DND-41 (cell line): ENCODE results near the gene ZDBF2.

Experiments
- ATAC-seq: fragments of 200-7000 bp; cut with Tn5 transposase; 3 replicates; pipeline ENCODE4 v1.9.1; 2021; ENCODE audit warnings: low read depth; ENCODE audit not compliant: insufficient read depth
- DNase-seq: peaks from one replicate; pipeline ENCODE4 v3.0.0-alpha.2; 2020
- H2AFZ ChIP-seq: 2 replicates; pipeline ENCODE4 v1.6.0; 2012; ENCODE audit warnings: low read depth, low read length
- H3K27ac ChIP-seq: 2 replicates; pipeline ENCODE4 v1.5.1; 2012; ENCODE audit warnings: low read length, inconsistent platforms
- H3K27me3 ChIP-seq: fragments of 200-600 bp; sonication (generic); 2 replicates; pipeline ENCODE4 v1.6.0; 2012; ENCODE audit warnings: low read length, mild to moderate bottlenecking, inconsistent platforms; ENCODE audit not compliant: insufficient read depth, poor library complexity
- H3K36me3 ChIP-seq: 2 replicates; pipeline ENCODE4 v1.5.1; 2012; ENCODE audit warnings: low read length, inconsistent platforms; ENCODE audit not compliant: insufficient read depth
- H3K4me1 ChIP-seq: 2 replicates; pipeline ENCODE4 v1.5.1; 2012; ENCODE audit warnings: mild to moderate bottlenecking, low read length; ENCODE audit not compliant: insufficient read depth
- H3K4me2 ChIP-seq: 2 replicates; pipeline ENCODE4 v1.6.0; 2012; ENCODE audit warnings: mild to moderate bottlenecking, moderate library complexity, low read length, inconsistent platforms; ENCODE audit not compliant: insufficient read depth
- H3K4me3 ChIP-seq, 2 experiments: fragments of 200-600 bp in 1 of 2; shearing (Covaris generic) in 1 of 2; 2 replicates each; pipeline ENCODE4 v1.5.1; 2012 to 2016; ENCODE audit warnings: inconsistent platforms in 2 of 2, low read length in 2 of 2, mild to moderate bottlenecking in 2 of 2, low read depth in 1 of 2, moderate library complexity in 1 of 2
- H3K79me2 ChIP-seq: 2 replicates; pipeline ENCODE4 v1.6.0; 2012; ENCODE audit warnings: low read length, inconsistent platforms; ENCODE audit not compliant: insufficient read depth
- H3K9ac ChIP-seq: 2 replicates; pipeline ENCODE4 v1.6.0; 2012; ENCODE audit warnings: low read depth, mild to moderate bottlenecking, inconsistent platforms, low read length, moderate library complexity
- H3K9me3 ChIP-seq: 2 replicates; pipeline ENCODE4 v1.5.1; 2012; ENCODE audit warnings: low read length, moderate library complexity, mild to moderate bottlenecking, inconsistent platforms; ENCODE audit not compliant: insufficient read depth, severe bottlenecking
- H4K20me1 ChIP-seq: 2 replicates; pipeline ENCODE4 v1.6.0; 2012; ENCODE audit warnings: low read length; ENCODE audit not compliant: insufficient read depth
- EZH2 ChIP-seq: IDR thresholded peaks from 3 replicates; pipeline ENCODE4 v1.6.1; 2012; ENCODE audit warnings: borderline replicate concordance, low read depth, mild to moderate bottlenecking, moderate library complexity, low read length, inconsistent platforms; ENCODE audit not compliant: severe bottlenecking
- TF ChIP-seq, protein P1 (sequence below): IDR thresholded peaks from 2 replicates; pipeline ENCODE4 v1.5.1; 2012; ENCODE audit warnings: borderline replicate concordance, low read length, moderate library complexity, mild to moderate bottlenecking; ENCODE audit not compliant: poor library complexity, severe bottlenecking; ENCODE audit errors: extremely low read depth

Gene ZDBF2

DNA sequence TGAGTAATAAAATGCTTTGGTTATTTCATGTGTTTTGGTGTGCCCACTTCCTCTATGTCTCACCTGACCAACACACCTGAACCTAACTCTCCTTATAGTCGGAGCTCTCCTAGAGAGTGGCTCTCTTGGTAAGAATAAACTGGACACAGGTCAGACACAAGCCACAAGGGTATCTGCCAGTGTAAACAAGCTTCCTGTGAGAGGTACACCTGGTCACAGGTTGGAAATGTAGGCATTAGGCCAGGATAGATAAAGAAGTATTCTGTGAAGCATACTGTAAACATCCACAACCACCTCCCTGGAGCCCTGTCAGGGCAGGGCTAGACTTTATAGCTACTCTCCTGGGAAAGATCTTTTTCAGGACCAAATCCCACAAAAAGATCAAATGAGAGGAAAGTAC lies 69.4 kb downstream of the ZDBF2 start:
- no peak for DNase-seq

DNA sequence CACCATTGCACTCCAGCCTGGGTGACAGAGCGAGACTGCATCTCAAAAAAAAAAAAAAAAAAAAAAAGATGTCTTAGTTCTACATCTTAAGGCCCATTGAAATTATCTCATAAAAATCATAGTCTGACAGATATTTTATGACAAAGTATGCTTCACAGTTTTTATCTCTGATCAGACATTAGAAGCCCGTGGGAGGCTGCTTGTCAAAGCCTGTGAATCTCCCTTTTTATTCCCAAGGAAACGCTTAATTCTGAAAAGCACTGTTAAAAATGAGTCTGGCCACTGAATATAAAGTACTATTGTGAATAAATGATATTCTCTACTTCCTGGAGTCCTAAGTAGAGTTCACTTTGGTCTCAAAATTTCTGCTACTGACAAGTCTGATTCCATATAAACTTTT lies 71.1 kb downstream of the ZDBF2 start:
- TF ChIP-seq EZH2, result no peak
- TF ChIP-seq, protein P1, sequence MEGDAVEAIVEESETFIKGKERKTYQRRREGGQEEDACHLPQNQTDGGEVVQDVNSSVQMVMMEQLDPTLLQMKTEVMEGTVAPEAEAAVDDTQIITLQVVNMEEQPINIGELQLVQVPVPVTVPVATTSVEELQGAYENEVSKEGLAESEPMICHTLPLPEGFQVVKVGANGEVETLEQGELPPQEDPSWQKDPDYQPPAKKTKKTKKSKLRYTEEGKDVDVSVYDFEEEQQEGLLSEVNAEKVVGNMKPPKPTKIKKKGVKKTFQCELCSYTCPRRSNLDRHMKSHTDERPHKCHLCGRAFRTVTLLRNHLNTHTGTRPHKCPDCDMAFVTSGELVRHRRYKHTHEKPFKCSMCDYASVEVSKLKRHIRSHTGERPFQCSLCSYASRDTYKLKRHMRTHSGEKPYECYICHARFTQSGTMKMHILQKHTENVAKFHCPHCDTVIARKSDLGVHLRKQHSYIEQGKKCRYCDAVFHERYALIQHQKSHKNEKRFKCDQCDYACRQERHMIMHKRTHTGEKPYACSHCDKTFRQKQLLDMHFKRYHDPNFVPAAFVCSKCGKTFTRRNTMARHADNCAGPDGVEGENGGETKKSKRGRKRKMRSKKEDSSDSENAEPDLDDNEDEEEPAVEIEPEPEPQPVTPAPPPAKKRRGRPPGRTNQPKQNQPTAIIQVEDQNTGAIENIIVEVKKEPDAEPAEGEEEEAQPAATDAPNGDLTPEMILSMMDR, result no peak
- no peak overlapping the region for H3K27ac ChIP-seq
- no peak for ATAC-seq

More for the DNA sequence above, 69.4 kb downstream of the ZDBF2 start:
- TF ChIP-seq, protein P1, result no peak
- no peak for TF ChIP-seq EZH2
- H3K79me2 ChIP-seq, result no peaks in the 10 kb centered on the region
- H3K4me3 ChIP-seq, result no peak overlapping the region
- H3K4me1 ChIP-seq, result no peaks in the 10 kb centered on the region
- H3K36me3 ChIP-seq, result no peaks in the 10 kb centered on the region
- no peaks in the 10 kb centered on the region for H4K20me1 ChIP-seq
- no peak overlapping the region for H3K27ac ChIP-seq
- no peak overlapping the region for H3K4me2 ChIP-seq
- H2AFZ ChIP-seq, result no peak overlapping the region
- peaks cover 3% of the 10 kb centered on the region for H3K9me3 ChIP-seq
- H3K9ac ChIP-seq, result no peak overlapping the region
- H3K27me3 ChIP-seq, result no peaks in the 10 kb centered on the region
- no peak for ATAC-seq

DNA sequence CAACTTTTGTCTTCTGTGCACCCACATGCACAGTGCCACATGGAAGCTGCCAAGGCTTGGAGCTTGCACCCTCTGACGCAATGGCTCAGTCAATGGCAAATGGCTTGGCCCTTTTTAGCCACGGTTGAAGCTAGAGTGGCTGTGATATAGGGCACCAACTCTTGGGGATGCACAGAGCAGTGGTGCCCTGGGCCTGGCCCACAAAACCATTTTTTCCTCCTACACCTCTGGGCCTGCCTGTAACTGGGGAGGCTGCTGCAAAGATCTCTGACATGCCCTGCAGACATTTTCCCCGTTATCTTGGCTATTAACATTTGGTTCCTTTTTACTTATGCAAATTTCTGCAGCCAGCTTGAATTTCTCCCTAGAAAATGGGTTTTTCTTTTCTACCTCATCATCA lies 74.9 kb downstream of the ZDBF2 start:
- DNase-seq (no peak), ATAC-seq (no peak)
- Histone ChIP-seq H4K20me1 (no peaks in the 10 kb centered on the region), H3K79me2 (no peaks in the 10 kb centered on the region), H3K4me1 (no peaks in the 10 kb centered on the region), H3K4me2 (no peak overlapping the region), H3K27ac (no peak overlapping the region), H2AFZ (no peak overlapping the region), H3K9me3 (no peaks in the 10 kb centered on the region), H3K4me3 (no peak overlapping the region), H3K27me3 (no peaks in the 10 kb centered on the region), H3K36me3 (no peaks in the 10 kb centered on the region), H3K9ac (no peak overlapping the region)
- TF ChIP-seq, protein P1, result no peak
- no peak for TF ChIP-seq EZH2

More for the DNA sequence above, 71.1 kb downstream of the ZDBF2 start:
- no peaks in the 10 kb centered on the region for H3K4me1 ChIP-seq
- no peaks in the 10 kb centered on the region for H4K20me1 ChIP-seq
- H3K79me2 ChIP-seq, result no peaks in the 10 kb centered on the region
- H3K27me3 ChIP-seq, result no peaks in the 10 kb centered on the region
- peaks cover 3% of the 10 kb centered on the region for H3K9me3 ChIP-seq
- H3K4me3 ChIP-seq, result no peak overlapping the region
- no peak overlapping the region for H3K9ac ChIP-seq
- no peak overlapping the region for H3K4me2 ChIP-seq
- no peak overlapping the region for H2AFZ ChIP-seq
- H3K36me3 ChIP-seq, result no peaks in the 10 kb centered on the region
- DNase-seq, result no peak

DNA sequence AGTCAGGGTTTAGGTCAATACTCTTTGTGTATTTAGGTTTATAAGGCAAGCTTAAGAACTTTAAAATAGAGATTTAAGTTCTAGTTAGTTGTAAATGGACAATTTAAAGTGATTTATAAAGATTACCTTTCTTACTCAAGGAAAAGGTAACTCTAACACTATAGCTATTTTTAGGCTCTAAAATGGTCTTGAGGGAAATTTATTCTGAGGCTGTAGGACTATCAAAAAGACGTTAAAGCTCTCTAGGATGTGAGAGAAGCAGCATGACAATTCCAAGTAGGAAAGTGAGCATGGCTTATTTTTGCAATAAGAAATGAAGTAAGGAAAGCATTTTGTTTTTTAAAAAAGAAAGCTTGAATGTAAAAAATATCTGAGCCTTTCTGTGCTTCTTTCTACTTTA lies 78.1 kb downstream of the ZDBF2 start:
- H3K9me3 ChIP-seq, result no peaks in the 10 kb centered on the region
- no peaks in the 10 kb centered on the region for H3K27me3 ChIP-seq
- no peaks in the 10 kb centered on the region for H4K20me1 ChIP-seq
- no peak overlapping the region for H2AFZ ChIP-seq
- ATAC-seq (no peak), DNase-seq (no peak)
- H3K9ac ChIP-seq, result no peak overlapping the region
- H3K36me3 ChIP-seq, result no peaks in the 10 kb centered on the region
- no peaks in the 10 kb centered on the region for H3K79me2 ChIP-seq
- TF ChIP-seq EZH2, result no peak
- TF ChIP-seq, protein P1, result no peak
- no peak overlapping the region for H3K4me2 ChIP-seq
- no peak overlapping the region for H3K4me3 ChIP-seq
- no peak overlapping the region for H3K27ac ChIP-seq
- no peaks in the 10 kb centered on the region for H3K4me1 ChIP-seq
